Activated effector memory CD4-positive, alpha-beta T cell treated with anti-CD3 and anti-CD28 coated beads, Interleukin-2, amount 50 U/mL, for 16 hours (primary cell): ENCODE measurements around the gene DNAI7.

Experiments
- DNase-seq: peaks from one replicate; pipeline ENCODE4 v3.0.0-alpha.2; 2020

Gene DNAI7

GRCh38 chr12:25195056-25195971 is at the start of gene DNAI7, which contains the start of gene ETFRF1:
TSS of gene DNAI7 (minus strand) at chr12:25195160. CDS start at chr12:25195078, 82 bp downstream.
TSS of gene ETFRF1 (plus strand) at chr12:25195237. CDS start at chr12:25203957, 8,720 bp downstream.
- DNase-seq, result peak; percentile 97

GRCh38 chr12:25243680-25243990 is 48.7 kb upstream of the DNAI7 start:
- DNase-seq, result no peak

- DNase-seq, result no peak
Observed at GRCh38 chr12:25242981-25243679, 48.2 kb upstream of the DNAI7 start.

GRCh38 chr12:25241167-25242020 is 46.4 kb upstream of the DNAI7 start:
- no peak for DNase-seq

GRCh38 chr12:25236626-25237025 is 41.7 kb upstream of the DNAI7 start:
- DNase-seq, result no peak

GRCh38 chr12:25236190-25236589 is 41.2 kb upstream of the DNAI7 start:
- DNase-seq, result no peak

- DNase-seq, result no peak
Observed at GRCh38 chr12:25213338-25213737, 18.4 kb upstream of the DNAI7 start.

GRCh38 chr12:25208554-25208953 is 13.6 kb upstream of the DNAI7 start:
- no peak for DNase-seq

- DNase-seq, result no peak
Observed at GRCh38 chr12:25207846-25208245, 12.9 kb upstream of the DNAI7 start.

- DNase-seq, result no peak
Observed at GRCh38 chr12:25207411-25207810, 12.5 kb upstream of the DNAI7 start.

GRCh38 chr12:25202137-25202536 is 7.2 kb upstream of the DNAI7 start:
- no peak for DNase-seq

GRCh38 chr12:25200703-25201102 is 5.7 kb upstream of the DNAI7 start:
- DNase-seq, result no peak

GRCh38 chr12:25197608-25198007 is 2.6 kb upstream of the DNAI7 start:
- DNase-seq, result no peak

- DNase-seq, result no peak
Observed at GRCh38 chr12:25194722-25195055, 271 bp downstream of the DNAI7 start.

- no peak for DNase-seq
Observed at GRCh38 chr12:25194214-25194613, 746 bp downstream of the DNAI7 start.

- DNase-seq, result no peak
Observed at GRCh38 chr12:25190793-25191192, 4.2 kb downstream of the DNAI7 start.

- no peak for DNase-seq
Observed at GRCh38 chr12:25189656-25190055, 5.3 kb downstream of the DNAI7 start.

GRCh38 chr12:25187781-25188180 is 7.2 kb downstream of the DNAI7 start:
- DNase-seq, result no peak

GRCh38 chr12:25186788-25187402 is 8.1 kb downstream of the DNAI7 start:
- DNase-seq, result no peak

GRCh38 chr12:25186038-25186787 is 8.7 kb downstream of the DNAI7 start:
- DNase-seq, result no peak

GRCh38 chr12:25184132-25184531 is 10.8 kb downstream of the DNAI7 start:
- no peak for DNase-seq

- no peak for DNase-seq
Observed at GRCh38 chr12:25182765-25183164, 12.2 kb downstream of the DNAI7 start.
